ENCODE results near the gene OTOGL.

GRCh38 chr12:80201908-80202307 lies 102.6 kb downstream of the OTOGL start:
- no peak for TF ChIP-seq POLR2A (IDR thresholded peaks at IDR 0.05; ENCODE audit: extremely low read depth, insufficient read length)
- no peak for TF ChIP-seq CTCF (IDR thresholded peaks at IDR 0.05; ENCODE audit: low read depth, low read length)
- no peak for TF ChIP-seq MAX (IDR thresholded peaks at IDR 0.05; ENCODE audit: low read depth, low read length)
